IMR-90 (cell line): ENCODE measurements around the gene POLD1. TPM values are rescaled to one million over a fixed set of nuclear protein-coding genes. Genes with fewer than 3 reads are reported as not detected.
A peak's percentile ranks its signal among the peaks of the same experiment; 100 is the strongest.

Experiments used
- ATAC-seq: fragments of 200-7000 bp; cut with Tn5 transposase; 2 replicates; pipeline ENCODE4 v1.9.1; 2020; ENCODE audit warnings: low read depth, mild to moderate bottlenecking, moderate library complexity
- BruUV-seq: library from RNA; stranded (reverse); fragments of 400-500 nt; replicated peaks from 2 replicates; lab custom pipeline; 2021; lab: Mats Ljungman, UMichigan
- CTCF ChIA-PET: fragments of 300-600 bp; formaldehyde crosslinking; extraction: SDS; loops from one replicate; lab custom pipeline; 2021; ENCODE audit warnings: antibody characterized with exemption; lab: Yijun Ruan, JAX
- POLR2A ChIA-PET: fragments of 300-600 bp; sonication (Branson Sonifier 250); formaldehyde crosslinking; loops from one replicate; lab custom pipeline; 2022; ENCODE audit warnings: antibody characterized with exemption; ENCODE audit not compliant: unreplicated experiment; lab: Charles Lee
- DNase-seq: peaks from one replicate; pipeline ENCODE4 v3.0.0; 2013
- H2AFZ ChIP-seq: replicated peaks from 2 replicates; pipeline ENCODE3; 2013; ENCODE audit warnings: low read length, mild to moderate bottlenecking; ENCODE audit not compliant: poor library complexity
- H2AK5ac ChIP-seq: 2 replicates; pipeline ENCODE4 v1.6.1; 2013; ENCODE audit warnings: low read depth, low read length, inconsistent platforms
- H2AK9ac ChIP-seq: replicated peaks from 2 replicates; pipeline ENCODE3; 2013; ENCODE audit warnings: mild to moderate bottlenecking, low read depth, low read length, moderate library complexity; ENCODE audit not compliant: poor library complexity
- H2BK120ac ChIP-seq: 2 replicates; pipeline ENCODE4 v1.6.1; 2013; ENCODE audit warnings: low read depth, low read length, inconsistent platforms
- H2BK15ac ChIP-seq: 3 replicates; pipeline ENCODE4 v1.6.1; 2013; ENCODE audit warnings: low read depth, low read length, inconsistent platforms
- H2BK20ac ChIP-seq: 2 replicates; pipeline ENCODE4 v1.6.1; 2013; ENCODE audit warnings: low read depth, mild to moderate bottlenecking, inconsistent platforms, low read length, moderate library complexity
- H2BK5ac ChIP-seq: 2 replicates; pipeline ENCODE4 v1.6.1; 2013; ENCODE audit warnings: mild to moderate bottlenecking, low read depth, low read length, inconsistent platforms; ENCODE audit not compliant: poor library complexity, severe bottlenecking
- H3K14ac ChIP-seq: replicated peaks from 2 replicates; pipeline ENCODE4 v1.6.1; 2013; ENCODE audit warnings: low read depth, low read length, inconsistent platforms
- H3K18ac ChIP-seq: 2 replicates; pipeline ENCODE4 v1.6.1; 2013; ENCODE audit warnings: low read depth, low read length, control low read depth
- H3K23ac ChIP-seq: 2 replicates; pipeline ENCODE4 v1.6.1; 2013; ENCODE audit warnings: low read depth, low read length, inconsistent platforms
- H3K27ac ChIP-seq: 2 replicates; pipeline ENCODE4 v1.5.1; 2013; ENCODE audit warnings: mild to moderate bottlenecking, control low read depth, low read length; ENCODE audit not compliant: insufficient read depth
- H3K27me3 ChIP-seq: 2 replicates; pipeline ENCODE4 v1.6.1; 2013; ENCODE audit warnings: low read length; ENCODE audit not compliant: control insufficient read depth, insufficient read depth
- H3K36me3 ChIP-seq: 2 replicates; pipeline ENCODE4 v1.6.1; 2013; ENCODE audit warnings: low read length, mixed read lengths; ENCODE audit not compliant: control insufficient read depth, insufficient read depth
- H3K4ac ChIP-seq: 2 replicates; pipeline ENCODE4 v1.6.1; 2013; ENCODE audit warnings: low read depth, low read length, inconsistent platforms
- H3K4me1 ChIP-seq: 2 replicates; pipeline ENCODE4 v1.6.1; 2013; ENCODE audit warnings: low read length, mixed read lengths; ENCODE audit not compliant: control insufficient read depth, insufficient read depth
- H3K4me2 ChIP-seq: 2 replicates; pipeline ENCODE4 v1.6.1; 2013; ENCODE audit warnings: low read depth, mild to moderate bottlenecking, control low read depth, low read length, moderate library complexity
- H3K4me3 ChIP-seq: 2 replicates; pipeline ENCODE4 v1.5.1; 2013; ENCODE audit warnings: low read depth, mild to moderate bottlenecking, control low read depth, low read length, moderate library complexity; ENCODE audit not compliant: insufficient read depth
- H3K56ac ChIP-seq: 2 replicates; pipeline ENCODE4 v1.6.1; 2013; ENCODE audit warnings: low read length, inconsistent platforms; ENCODE audit not compliant: insufficient read depth; ENCODE audit errors: extremely low read depth
- H3K79me1 ChIP-seq, 2 experiments: 2 replicates each; pipeline ENCODE4 v1.6.1; 2013; ENCODE audit warnings: low read length in 2 of 2, inconsistent platforms in 1 of 2, low read depth in 1 of 2
- H3K9ac ChIP-seq: 2 replicates; pipeline ENCODE4 v1.6.1; 2013; ENCODE audit warnings: low read depth, low read length, control low read depth
- H3K9me1 ChIP-seq: 2 replicates; pipeline ENCODE4 v1.6.1; 2013; ENCODE audit warnings: low read length, inconsistent platforms; ENCODE audit not compliant: insufficient read depth
- H3K9me3 ChIP-seq: 2 replicates; pipeline ENCODE4 v1.6.1; 2013; ENCODE audit warnings: low read length; ENCODE audit not compliant: control insufficient read depth, insufficient read depth
- H4K20me1 ChIP-seq: 2 replicates; pipeline ENCODE4 v1.6.1; 2013; ENCODE audit warnings: low read length, inconsistent platforms; ENCODE audit not compliant: insufficient read depth
- H4K5ac ChIP-seq: 2 replicates; pipeline ENCODE4 v1.6.1; 2013; ENCODE audit warnings: mild to moderate bottlenecking, low read depth, low read length, control low read depth
- H4K8ac ChIP-seq, 2 experiments: 2 replicates each; pipeline ENCODE4 v1.6.1; 2013; ENCODE audit warnings: low read depth in 2 of 2, low read length in 2 of 2, control low read depth in 1 of 2, inconsistent platforms in 1 of 2
- H4K91ac ChIP-seq: 2 replicates; pipeline ENCODE4 v1.6.1; 2013; ENCODE audit warnings: low read depth, low read length, inconsistent platforms; ENCODE audit not compliant: insufficient read depth
- SMC3 ChIP-seq: fragments of 150-350 bp; IDR thresholded peaks from 2 replicates; pipeline ENCODE4 v1.6.1; 2016; ENCODE audit warnings: low read depth, mild to moderate bottlenecking, antibody characterized with exemption, low read length, moderate library complexity
- WGBS, 2 experiments: methylation state at CpG; one replicate each; pipeline versions ENCODE4 v1.1.5 to v1.1.7; 2013; ENCODE audit warnings: missing lambda C conversion rate in 2 of 2; ENCODE audit not compliant: insufficient read length in 1 of 2; ENCODE audit errors: extremely low coverage in 2 of 2; 5-methylcytosine and 5-hydroxymethylcytosine counted together
- dilution Hi-C: fragments of 300-500 bp; cut with HindIII; formaldehyde crosslinking; loops from one replicate; pipeline ENCODE4 v1.14.3; 2018; ENCODE audit warnings: low sequenced_read_pairs; ENCODE audit not compliant: unreplicated experiment
- in situ Hi-C: fragments of 300-500 bp; cut with MboI; formaldehyde crosslinking; loops from 3 replicates; pipeline ENCODE4 v1.14.3; 2019; ENCODE audit warnings: low sequenced_read_pairs, inconsistent platforms, mixed read lengths
- intact Hi-C: fragments of 100-400 bp; cut with micrococcal nuclease; formaldehyde crosslinking; loops from 2 replicates; pipeline ENCODE4 v1.10.0; 2022
- polyA plus RNA-seq, 3 experiments: library from polyadenylated mRNA; depleted of rRNA; stranded (reverse); fragments of >200 nt; gene quantifications; 2 replicates each; pipeline ENCODE4 v1.2.3, GENCODE V29; 2012; ENCODE audit warnings: low replicate concordance in 1 of 3
- total RNA-seq: library from RNA; depleted of rRNA; stranded (reverse); fragments of >200 nt; gene quantifications from 2 replicates; pipeline ENCODE4 v1.2.3, GENCODE V29; 2012

The POLD1 gene
- total and polyA plus RNA-seq, 2 of the 4 experiments (the other 2 are of a cell fraction): 13.8 to 28.9 TPM

DNA sequence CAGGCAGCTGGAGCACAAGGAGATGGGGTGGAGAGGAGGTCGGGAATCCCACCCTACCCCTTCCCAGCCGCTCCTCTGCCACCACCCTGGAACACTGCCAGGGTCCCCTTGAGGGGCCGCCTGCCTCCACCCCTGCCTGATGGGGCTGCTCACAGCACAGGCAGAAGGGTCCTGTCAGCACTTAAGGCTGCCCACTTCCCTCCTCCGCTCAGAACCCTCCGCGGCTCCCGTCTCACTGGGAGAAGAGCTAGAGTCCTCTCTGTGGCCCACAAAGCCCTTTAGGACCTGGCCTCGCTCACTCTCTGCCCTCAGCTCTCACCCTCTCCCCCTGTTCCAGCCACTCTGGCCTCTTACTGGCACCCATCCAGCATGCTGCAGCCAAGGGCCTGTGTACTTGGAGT lies 3.4 kb upstream of the POLD1 start:
- Histone ChIP-seq H2BK20ac (no peak overlapping the region), H4K20me1 (peaks cover 12% of the 10 kb centered on the region), H4K8ac (no peak overlapping the region), H3K27me3 (no peaks in the 10 kb centered on the region), H2AK5ac (no peak overlapping the region), H2AK9ac (peak overlapping the region; percentile 29), H2BK5ac (no peak overlapping the region), H3K4me2 (no peak overlapping the region), H3K4ac (no peak overlapping the region), H4K91ac (no peak overlapping the region), H3K9me1 (peaks cover under 1% of the 10 kb centered on the region; the same call in 1 of the 2 replicates), H3K23ac (no peak overlapping the region), H3K9ac (no peak overlapping the region), H2BK15ac (no peak overlapping the region), H3K36me3 (peaks cover 42% of the 10 kb centered on the region), H2BK120ac (no peak overlapping the region), H3K27ac (no peak overlapping the region), H3K18ac (no peak overlapping the region), H3K9me3 (no peaks in the 10 kb centered on the region), H3K4me3 (no peak overlapping the region), H3K14ac (no peak overlapping the region), H3K56ac (no peak overlapping the region), H2AFZ (no peak overlapping the region), H4K5ac (no peak overlapping the region), H3K79me1 (peaks cover 0 to 43% of the 10 kb centered on the region in 2 experiments), H3K4me1 (no peaks in the 10 kb centered on the region; the same call in 1 of the 2 replicates)
- POLR2A ChIA-PET: no interaction called here
- WGBS, 2 experiments: 56% methylated on average over 3 of the region's 8 CpGs; no CpG with 5 or more reads in 1 of the 2 experiments
- dilution Hi-C loops: no loop called here
- CTCF ChIA-PET: no interaction called here
- no peak for DNase-seq
- intact Hi-C loops: no loop called here
- no TSS peak for BruUV-seq
- no peak for ATAC-seq
- in situ Hi-C loops: no loop called here
- TF ChIP-seq SMC3: no peak
